Neuronal stem cell (in vitro differentiated cells): ENCODE results near the gene COPZ2.

Experiments
- DNase-seq: peaks from one replicate; pipeline ENCODE4 v3.0.0-alpha.2; 2013; ENCODE audit warnings: low spot score
- H2AFZ ChIP-seq: one replicate; pipeline ENCODE4 v1.6.1; 2013; ENCODE audit warnings: mild to moderate bottlenecking, low read length, inconsistent platforms
- H2AK5ac ChIP-seq: 2 replicates; pipeline ENCODE4 v1.6.1; 2013; ENCODE audit warnings: low read depth, mild to moderate bottlenecking, inconsistent platforms, low read length, moderate library complexity, mixed read lengths
- H2BK120ac ChIP-seq: 2 replicates; pipeline ENCODE4 v1.6.1; 2013; ENCODE audit warnings: low read depth, mild to moderate bottlenecking, inconsistent platforms, low read length, moderate library complexity, mixed read lengths
- H2BK12ac ChIP-seq: one replicate; pipeline ENCODE4 v1.6.1; 2013; ENCODE audit warnings: low read length, inconsistent platforms
- H2BK15ac ChIP-seq: 2 replicates; pipeline ENCODE4 v1.6.1; 2013; ENCODE audit warnings: mild to moderate bottlenecking, low read length, inconsistent platforms, mixed read lengths
- H2BK5ac ChIP-seq: one replicate; pipeline ENCODE4 v1.6.1; 2013; ENCODE audit warnings: inconsistent platforms, mild to moderate bottlenecking, low read length, moderate library complexity
- H3K14ac ChIP-seq: one replicate; pipeline ENCODE4 v1.6.1; 2013; ENCODE audit warnings: low read length, inconsistent platforms
- H3K18ac ChIP-seq: 2 replicates; pipeline ENCODE4 v1.6.1; 2013; ENCODE audit warnings: low read length, inconsistent platforms
- H3K23ac ChIP-seq: 2 replicates; pipeline ENCODE4 v1.6.1; 2013; ENCODE audit warnings: low read depth, mild to moderate bottlenecking, mixed read lengths, low read length, inconsistent platforms; ENCODE audit not compliant: poor library complexity
- H3K27ac ChIP-seq: replicated peaks from 3 replicates; pipeline ENCODE4 v1.5.1; 2013; ENCODE audit warnings: low read length, inconsistent platforms
- H3K27me3 ChIP-seq, 3 experiments: 2 replicates each; pipeline ENCODE4 v1.6.1; 2013; ENCODE audit warnings: low read length in 3 of 3, mild to moderate bottlenecking in 2 of 3, inconsistent platforms in 1 of 3, low read depth in 1 of 3, mixed read lengths in 1 of 3, moderate library complexity in 1 of 3; ENCODE audit not compliant: control insufficient read depth in 3 of 3, insufficient read depth in 3 of 3
- H3K36me3 ChIP-seq, 2 donors: replicated peaks in 1 of 2; 2 replicates each; pipeline ENCODE4 v1.6.1; 2013; ENCODE audit warnings: low read length in 2 of 2; ENCODE audit not compliant: control insufficient read depth in 2 of 2, insufficient read depth in 2 of 2
- H3K4ac ChIP-seq: 2 replicates; pipeline ENCODE4 v1.6.1; 2013; ENCODE audit warnings: inconsistent platforms, mild to moderate bottlenecking, low read length, moderate library complexity
- H3K4me1 ChIP-seq, 2 donors: 1 replicate in 1 of 2; 2 replicates in 1 of 2; pipeline ENCODE4 v1.6.1; 2013; ENCODE audit warnings: low read length in 2 of 2, low read depth in 1 of 2; ENCODE audit not compliant: control insufficient read depth in 2 of 2, insufficient read depth in 1 of 2
- H3K4me2 ChIP-seq: one replicate; pipeline ENCODE4 v1.6.1; 2013; ENCODE audit warnings: mild to moderate bottlenecking, low read length, inconsistent platforms; ENCODE audit not compliant: insufficient read depth, poor library complexity, severe bottlenecking
- H3K4me3 ChIP-seq, 2 donors: 2 replicates each; pipeline ENCODE4 v1.5.1; 2013; ENCODE audit warnings: low read length in 2 of 2, mild to moderate bottlenecking in 2 of 2, inconsistent platforms in 1 of 2, moderate library complexity in 1 of 2
- H3K79me1 ChIP-seq: one replicate; pipeline ENCODE4 v1.6.1; 2013; ENCODE audit warnings: low read depth, mild to moderate bottlenecking, inconsistent platforms, low read length, moderate library complexity
- H3K9ac ChIP-seq: one replicate; pipeline ENCODE4 v1.6.1; 2013; ENCODE audit warnings: mild to moderate bottlenecking, low read depth, low read length, inconsistent platforms; ENCODE audit not compliant: poor library complexity
- H3K9me3 ChIP-seq, 2 donors: replicated peaks in 1 of 2; 2 replicates each; pipeline versions ENCODE3 to v1.6.1; 2013; ENCODE audit warnings: low read length in 2 of 2, mild to moderate bottlenecking in 2 of 2, inconsistent platforms in 1 of 2, low read depth in 1 of 2, mixed read lengths in 1 of 2, moderate library complexity in 1 of 2; ENCODE audit not compliant: control insufficient read depth in 2 of 2, insufficient read depth in 1 of 2
- H4K8ac ChIP-seq: one replicate; pipeline ENCODE4 v1.6.1; 2013; ENCODE audit warnings: low read depth, mild to moderate bottlenecking, inconsistent platforms, low read length, moderate library complexity
- H4K91ac ChIP-seq: one replicate; pipeline ENCODE4 v1.6.1; 2013; ENCODE audit warnings: low read length, low read depth, mild to moderate bottlenecking, inconsistent platforms; ENCODE audit not compliant: poor library complexity
- WGBS, 2 donors: extraction: QIAGEN DNeasy Blood & Tissue Kit; methylation state at CpG; one replicate each; pipeline ENCODE4 v1.1.7; 2013; ENCODE audit warnings: missing lambda C conversion rate in 2 of 2, mixed read lengths in 1 of 2; ENCODE audit not compliant: insufficient read length in 2 of 2, insufficient replicate concordance in 1 of 2; ENCODE audit errors: extremely low coverage in 2 of 2; 5-methylcytosine and 5-hydroxymethylcytosine counted together

COPZ2 gene

DNA sequence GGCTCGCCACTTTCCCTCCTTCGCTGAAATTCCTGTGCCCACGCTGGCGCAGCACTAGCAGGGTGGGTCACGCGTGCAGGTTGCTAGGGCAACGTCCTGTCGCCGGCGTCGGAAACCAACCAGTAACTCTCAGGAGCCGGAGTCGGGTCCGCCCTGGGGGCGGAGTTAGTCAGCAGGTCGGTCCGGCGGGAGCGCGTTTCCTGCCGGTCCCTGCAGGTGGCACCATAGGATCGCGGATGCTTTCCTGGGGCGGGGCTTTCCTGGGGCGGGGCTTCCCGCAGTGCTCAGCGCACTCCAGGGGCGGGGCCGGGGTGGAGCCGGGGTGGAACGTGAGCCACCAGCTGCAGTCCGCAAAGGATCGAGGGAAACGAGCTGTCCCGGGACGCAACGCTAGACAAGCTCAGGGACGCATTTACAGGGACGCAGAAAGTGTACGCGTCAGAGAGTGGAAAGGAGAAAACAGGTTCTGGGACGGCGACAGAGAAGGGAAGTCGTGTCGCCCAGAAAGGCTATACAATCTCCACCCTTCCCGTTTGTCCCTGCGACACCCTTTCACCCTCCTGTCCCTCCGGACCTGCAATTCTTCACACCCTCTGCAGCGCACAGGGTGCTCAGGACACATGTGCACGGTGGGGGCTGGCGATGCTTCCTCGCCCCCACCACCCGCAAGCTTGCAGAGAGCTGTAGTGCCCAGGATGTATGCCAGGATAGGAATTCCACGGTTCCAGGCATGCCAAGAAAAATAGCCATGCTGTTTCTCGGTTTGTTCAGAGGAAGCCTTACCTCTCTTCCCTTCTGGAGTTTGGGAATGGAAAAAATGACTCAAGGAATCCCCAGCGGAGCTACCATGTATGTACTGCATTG is 12.3 kb downstream of the COPZ2 start:
- Histone ChIP-seq H3K9ac (peak overlapping the region; percentile 80), H4K91ac (no peak overlapping the region), H3K4me2 (peak overlapping the region; percentile 99), H3K27me3 (peaks cover 0 to 15% (median 0%) of the 10 kb centered on the region in 3 experiments), H3K79me1 (no peaks in the 10 kb centered on the region), H2AFZ (peak overlapping the region; percentile 92), H2BK12ac (no peak overlapping the region), H2BK120ac (no peak overlapping the region), H2AK5ac (no peak overlapping the region), H3K14ac (no peak overlapping the region), H4K8ac (no peak overlapping the region), H3K4ac (no peak overlapping the region), H3K23ac (no peak overlapping the region), H2BK5ac (no peak overlapping the region), H3K9me3 (no peaks in the 10 kb centered on the region), H2BK15ac (peak overlapping the region; percentile 57), H3K4me1 (peaks cover 14 to 29% of the 10 kb centered on the region in 2 donors), H3K18ac (peak overlapping the region; percentile 73), H3K4me3 (peak overlapping the region; percentile 56 to 70), H3K36me3 (no peaks in the 10 kb centered on the region), H3K27ac (no peak overlapping the region)
- WGBS, 2 donors = no CpG with 5 or more reads among the region's 56 CpGs
- DNase-seq = peak; percentile 97

DNA sequence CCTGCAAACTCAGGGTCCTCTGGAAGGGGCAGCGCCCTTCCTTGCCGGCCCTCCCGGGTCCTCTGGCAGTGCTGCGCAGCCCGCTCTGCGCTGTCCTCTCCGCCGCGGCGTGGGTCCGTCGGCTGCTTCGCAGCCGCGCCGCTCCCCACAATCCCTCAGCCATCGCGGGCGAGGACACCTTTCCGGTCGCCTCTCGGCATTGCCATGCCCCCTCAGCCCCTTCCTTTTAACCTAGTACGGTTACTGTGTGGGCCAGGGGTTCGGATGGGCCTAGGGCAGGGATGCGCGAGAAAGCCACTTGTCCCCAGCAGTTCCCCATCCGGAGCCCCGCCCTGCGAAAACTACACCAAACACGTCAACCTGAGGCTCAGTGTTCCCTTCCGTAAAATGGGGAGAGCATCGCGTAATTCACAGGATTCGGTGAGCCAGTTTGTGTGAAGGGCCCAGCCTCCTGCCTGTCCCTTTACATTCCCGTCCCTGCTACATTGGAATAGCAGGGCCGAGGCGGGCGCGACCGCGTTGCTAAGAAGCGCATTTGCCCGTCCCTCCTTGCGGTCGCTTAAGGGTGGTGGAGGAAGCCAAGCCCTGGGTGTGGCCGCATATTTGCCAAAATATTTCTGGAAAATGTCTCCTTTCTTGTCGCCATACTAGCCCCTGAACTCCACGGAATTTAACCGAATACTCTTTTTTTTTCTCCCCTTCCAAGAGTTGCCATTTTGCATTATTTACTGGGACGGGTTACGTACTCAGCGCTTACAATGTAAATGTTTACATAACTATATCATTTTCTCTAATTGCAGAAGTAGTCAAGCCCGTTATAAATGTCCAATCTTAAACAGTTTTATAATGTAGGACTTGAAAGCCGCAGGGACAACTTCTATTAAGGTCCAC is 13.2 kb downstream of the COPZ2 start:
- no peaks in the 10 kb centered on the region for H3K9me3 ChIP-seq
- H2BK120ac ChIP-seq = peak overlapping the region; percentile 69
- H3K18ac ChIP-seq = peak overlapping the region; percentile 93
- no CpG with 5 or more reads among the region's 54 CpGs for WGBS, 2 donors
- H2AK5ac ChIP-seq = peak overlapping the region; percentile 71
- H2BK15ac ChIP-seq = peak overlapping the region; percentile 63
- no peak overlapping the region for H2BK12ac ChIP-seq
- H2BK5ac ChIP-seq = peak overlapping the region; percentile 63
- no peak overlapping the region for H3K14ac ChIP-seq
- DNase-seq = no peak
- peak overlapping the region; percentile 79 for H2AFZ ChIP-seq
- H3K27me3 ChIP-seq = peaks cover 0 to 15% (median 0%) of the 10 kb centered on the region in 3 experiments
- no peak overlapping the region for H4K8ac ChIP-seq
- H3K79me1 ChIP-seq = no peaks in the 10 kb centered on the region
- H4K91ac ChIP-seq = no peak overlapping the region
- peak overlapping the region; percentile 33 to 72 for H3K4me3 ChIP-seq
- peak overlapping the region; percentile 80 for H3K9ac ChIP-seq
- peak overlapping the region; percentile 6 for H3K23ac ChIP-seq
- H3K36me3 ChIP-seq = no peaks in the 10 kb centered on the region
- H3K4me2 ChIP-seq = peak overlapping the region; percentile 99
- peaks cover 14 to 29% of the 10 kb centered on the region in 2 donors for H3K4me1 ChIP-seq
- no peak overlapping the region for H3K27ac ChIP-seq
- H3K4ac ChIP-seq = no peak overlapping the region

DNA sequence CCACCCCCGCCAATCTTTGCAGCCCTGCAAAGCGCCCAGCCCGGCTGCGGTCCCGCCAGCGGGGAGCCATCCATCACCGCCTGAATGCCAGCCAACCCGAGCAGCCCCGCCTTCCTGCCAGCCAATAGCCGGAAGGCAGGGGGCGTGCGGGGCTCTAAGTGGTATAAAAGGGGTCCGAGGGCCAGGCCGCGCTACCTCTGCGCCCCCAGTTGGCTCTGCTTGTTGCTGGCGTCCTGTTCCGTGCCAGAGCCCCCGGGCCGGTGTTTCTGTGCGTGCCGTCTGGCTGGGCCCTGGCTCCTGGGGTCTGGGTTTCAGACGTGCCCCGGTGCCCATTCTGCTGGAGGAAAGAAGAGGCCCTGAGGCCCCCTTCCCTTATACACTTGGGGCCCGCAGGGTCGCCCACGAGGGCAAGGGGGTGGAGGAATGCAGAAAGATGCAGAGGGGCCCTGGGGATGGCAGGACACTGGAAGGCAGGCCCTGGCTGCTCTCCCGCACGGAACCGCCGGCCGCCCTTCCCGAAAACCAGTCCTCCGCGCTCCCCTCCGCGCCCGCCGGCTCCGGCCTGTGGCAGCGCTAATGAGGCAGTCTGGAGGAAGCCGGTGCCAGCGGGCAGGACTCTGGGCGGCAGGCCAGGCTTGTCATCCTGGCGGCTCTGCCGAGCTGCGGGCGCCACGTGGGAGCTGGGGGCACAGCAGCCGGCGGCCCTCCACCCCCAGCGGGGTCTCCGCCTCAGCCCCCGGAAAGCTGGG is 14.0 kb downstream of the COPZ2 start:
- no CpG with 5 or more reads among the region's 54 CpGs for WGBS, 2 donors
- peak overlapping the region; percentile 50 for H3K27ac ChIP-seq
- H3K9me3 ChIP-seq = no peaks in the 10 kb centered on the region

More for the DNA sequence above, 14.0 kb downstream of the COPZ2 start:
- Histone ChIP-seq H2BK15ac (peak overlapping the region; percentile 63), H3K4me2 (peak overlapping the region; percentile 99), H3K4ac (no peak overlapping the region), H3K4me3 (peak overlapping the region; percentile 33 to 72), H3K14ac (no peak overlapping the region), H3K9ac (peak overlapping the region; percentile 80), H4K91ac (no peak overlapping the region), H3K18ac (peak overlapping the region; percentile 93), H3K23ac (peak overlapping the region; percentile 6), H2BK120ac (peak overlapping the region; percentile 69), H2AFZ (peak overlapping the region; percentile 79), H4K8ac (no peak overlapping the region), H3K79me1 (no peaks in the 10 kb centered on the region), H2AK5ac (peak overlapping the region; percentile 71), H3K36me3 (no peaks in the 10 kb centered on the region), H2BK12ac (peak overlapping the region; percentile 52), H2BK5ac (peak overlapping the region; percentile 63), H3K4me1 (peaks cover 14 to 29% of the 10 kb centered on the region in 2 donors), H3K27me3 (peaks cover 0 to 15% (median 0%) of the 10 kb centered on the region in 3 experiments)
- no peak for DNase-seq
